Endothelial cell of umbilical vein (primary cell): ENCODE data around the gene AQP2. TPM values are rescaled to one million over a fixed set of nuclear protein-coding genes. Genes with fewer than 3 reads are reported as not detected.

Source experiments
- BruUV-seq: library from RNA; stranded (reverse); fragments of 400-500 nt; replicated peaks from 2 replicates; lab custom pipeline; 2021; lab: Mats Ljungman, UMichigan
- CTCF ChIA-PET: fragments of 300-600, 350-600 bp; sonication (Branson Sonifier 250); formaldehyde crosslinking; loops from one replicate; lab custom pipeline; 2021; ENCODE audit warnings: antibody characterized with exemption, inconsistent platforms; lab: Charles Lee
- POLR2A ChIA-PET: fragments of 300-600, 350-600 bp; sonication (Branson Sonifier 250); formaldehyde crosslinking; loops from one replicate; lab custom pipeline; 2021; ENCODE audit warnings: antibody characterized with exemption, inconsistent platforms; lab: Charles Lee
- DNase-seq: peaks from one replicate; pipeline ENCODE4 v3.0.0-alpha.2; 2011; ENCODE audit warnings: low read depth, low spot score
- FAIRE-seq: peaks from 2 replicates; lab custom pipeline; 2011; peaks lifted over from hg19 to GRCh38; lab: Jason Lieb, UNC
- H2AFZ ChIP-seq: 2 replicates; pipeline ENCODE4 v1.6.0; 2012; ENCODE audit warnings: low read depth, low read length, control low read depth, inconsistent platforms
- H3K27ac ChIP-seq: 2 replicates; pipeline ENCODE4 v1.5.1; 2011; ENCODE audit warnings: low read depth, mild to moderate bottlenecking, control low read depth, low read length, moderate library complexity; ENCODE audit not compliant: insufficient read depth
- H3K27me3 ChIP-seq, 2 experiments: 2 replicates each; pipeline versions ENCODE4 v1.6.0 to v1.6.1; 2011; ENCODE audit warnings: low read length in 2 of 2, mixed read lengths in 1 of 2; ENCODE audit not compliant: control insufficient read depth in 2 of 2, insufficient read depth in 2 of 2
- H3K36me3 ChIP-seq, 2 experiments: 2 replicates in 1 of 2; 3 replicates in 1 of 2; pipeline ENCODE4 v1.5.1; 2011; ENCODE audit warnings: low read length in 2 of 2, mild to moderate bottlenecking in 1 of 2, moderate library complexity in 1 of 2; ENCODE audit not compliant: control insufficient read depth in 2 of 2, insufficient read depth in 2 of 2; ENCODE audit errors: extremely low read depth in 1 of 2
- H3K4me1 ChIP-seq: 3 replicates; pipeline ENCODE4 v1.5.1; 2011; ENCODE audit warnings: mild to moderate bottlenecking, low read length; ENCODE audit not compliant: control insufficient read depth, insufficient read depth; ENCODE audit errors: extremely low read depth
- H3K4me2 ChIP-seq: 2 replicates; pipeline ENCODE4 v1.6.1; 2011; ENCODE audit warnings: low read length, control low read depth, mixed read lengths; ENCODE audit not compliant: insufficient read depth
- H3K4me3 ChIP-seq, 3 experiments: fragments of 200-600 bp in 1 of 3; sonication (generic), shearing (Covaris generic) in 1 of 3; replicated peaks in 1 of 3; 2 replicates each; pipeline ENCODE4 v1.5.1; 2011 to 2016; ENCODE audit warnings: control low read depth in 3 of 3, low read length in 3 of 3, mild to moderate bottlenecking in 2 of 3, inconsistent platforms in 1 of 3, low read depth in 1 of 3, moderate library complexity in 1 of 3; ENCODE audit not compliant: insufficient read depth in 1 of 3
- H3K79me2 ChIP-seq: 2 replicates; pipeline ENCODE4 v1.6.0; 2012; ENCODE audit warnings: low read length, inconsistent platforms; ENCODE audit not compliant: control insufficient read depth, insufficient read depth
- H3K9ac ChIP-seq: replicated peaks from 2 replicates; pipeline ENCODE3; 2011; ENCODE audit warnings: low read length, control low read depth; ENCODE audit not compliant: insufficient read depth; ENCODE audit errors: extremely low read depth
- H3K9me1 ChIP-seq: replicated peaks from 3 replicates; pipeline ENCODE4 v1.6.0; 2011; ENCODE audit warnings: mild to moderate bottlenecking, low read length; ENCODE audit not compliant: control insufficient read depth, insufficient read depth; ENCODE audit errors: extremely low read depth
- H3K9me3 ChIP-seq: replicated peaks from 2 replicates; pipeline ENCODE4 v1.5.1; 2012; ENCODE audit warnings: low read length, inconsistent platforms; ENCODE audit not compliant: control insufficient read depth, insufficient read depth
- H4K20me1 ChIP-seq: replicated peaks from 2 replicates; pipeline ENCODE3; 2011; ENCODE audit warnings: mild to moderate bottlenecking, low read length; ENCODE audit not compliant: control insufficient read depth, insufficient read depth; ENCODE audit errors: extremely low read depth
- CTCF ChIP-seq, 2 donors: IDR thresholded peaks; 1 replicate in 1 of 2; 2 replicates in 1 of 2; pipeline ENCODE4 v1.5.1; 2011; ENCODE audit warnings: low read length in 2 of 2, mild to moderate bottlenecking in 2 of 2, moderate library complexity in 2 of 2, control low read depth in 1 of 2, inconsistent platforms in 1 of 2, low read depth in 1 of 2; ENCODE audit not compliant: insufficient read depth in 1 of 2; ENCODE audit errors: extremely low read depth in 1 of 2
- EZH2 ChIP-seq: IDR thresholded peaks from 2 replicates; pipeline ENCODE4 v1.6.1; 2012; ENCODE audit warnings: borderline replicate concordance, low read depth, mild to moderate bottlenecking, moderate library complexity, low read length, inconsistent platforms; ENCODE audit not compliant: severe bottlenecking
- FOS ChIP-seq: IDR thresholded peaks from 2 replicates; pipeline ENCODE4 v1.6.1; 2011; ENCODE audit warnings: mild to moderate bottlenecking, low read length, moderate library complexity, borderline replicate concordance; ENCODE audit not compliant: insufficient read depth
- GATA2 ChIP-seq: IDR thresholded peaks from 2 replicates; pipeline ENCODE4 v1.7.0; 2011; ENCODE audit warnings: low read depth, mild to moderate bottlenecking, moderate library complexity, mixed read lengths, low read length; ENCODE audit not compliant: insufficient read length, insufficient read depth
- JUN ChIP-seq: IDR thresholded peaks from 2 replicates; pipeline ENCODE4 v1.6.1; 2011; ENCODE audit warnings: borderline replicate concordance, low read depth; ENCODE audit not compliant: insufficient read length, insufficient read depth
- MAX ChIP-seq: IDR thresholded peaks from 2 replicates; pipeline ENCODE4 v1.6.1; 2011; ENCODE audit not compliant: insufficient read depth, insufficient read length
- MYC ChIP-seq: IDR thresholded peaks from one replicate; pipeline ENCODE4 v1.6.1; 2011; ENCODE audit warnings: mild to moderate bottlenecking, low read depth, low read length
- POLR2A ChIP-seq: IDR thresholded peaks from 2 replicates; pipeline ENCODE4 v1.6.1; 2012; ENCODE audit warnings: low read depth, mild to moderate bottlenecking, control low read depth, low read length
- POLR2AphosphoS5 ChIP-seq: IDR thresholded peaks from 2 replicates; pipeline ENCODE4 v1.6.1; 2012; ENCODE audit warnings: low read depth, mild to moderate bottlenecking, control low read depth, low read length, moderate library complexity; ENCODE audit not compliant: insufficient read depth
- dilution Hi-C: fragments of 300-500 bp; cut with MboI; formaldehyde crosslinking; loops from one replicate; pipeline ENCODE4 v1.15.0; 2019; ENCODE audit warnings: low sequenced_read_pairs; ENCODE audit not compliant: extremely low pct_ligation_motif_present
- intact Hi-C: fragments of 100-400 bp; cut with micrococcal nuclease; formaldehyde crosslinking; loops from one replicate; pipeline ENCODE4 v1.10.0; 2022
- polyA plus RNA-seq, 4 experiments: library from polyadenylated mRNA; depleted of rRNA in 3 of 4; stranded (reverse) in 3 of 4; unstranded in 1 of 4; fragments of >200 nt; gene quantifications; 2 replicates each; pipeline versions ENCODE4 v1.2.1 to v1.2.3, GENCODE V29; 2011 to 2012; ENCODE audit warnings: missing spikeins in 1 of 4
- total RNA-seq: library from RNA; stranded (reverse); gene quantifications from 2 replicates; pipeline ENCODE4 v1.2.3, GENCODE V29; 2021

Gene AQP2
- total and polyA plus RNA-seq, 2 donors (not counting 3 experiments of a cell fraction or from before 2014, with no cell fraction given), result not detected

GRCh38 chr12:49923880-49924556 is 26.5 kb upstream of the AQP2 start:
- CTCF ChIA-PET, result interaction anchor here (2.3 kb wide), 1 partner anchor 57 kb away, joined by 6 read pairs; no protein-coding TSS in a partner anchor
- Histone ChIP-seq H2AFZ (no peak overlapping the region), H3K9me3 (no peaks in the 10 kb centered on the region), H3K36me3 (no peaks in the 10 kb centered on the region), H3K9me1 (no peaks in the 10 kb centered on the region), H3K27ac (no peak overlapping the region), H3K27me3 (no peaks in the 10 kb centered on the region), H4K20me1 (no peaks in the 10 kb centered on the region), H3K4me3 (no peak overlapping the region), H3K4me2 (no peak overlapping the region), H3K4me1 (peaks cover 16% of the 10 kb centered on the region), H3K9ac (no peak overlapping the region), H3K79me2 (no peaks in the 10 kb centered on the region)
- no peak for TF ChIP-seq GATA2
- no peak for TF ChIP-seq POLR2A
- TF ChIP-seq EZH2, result no peak
- TF ChIP-seq MYC, result no peak
- TF ChIP-seq MAX, result no peak
- TF ChIP-seq POLR2AphosphoS5, result no peak
- TF ChIP-seq CTCF (IDR thresholded peaks at IDR 0.05; ENCODE audit: extremely low read depth in 1 of 2, insufficient read depth in 1 of 2, low read depth in 1 of 2, low read length in 2 of 2), result no peak
- no peak for TF ChIP-seq JUN
- no peak for TF ChIP-seq FOS
- POLR2A ChIA-PET, result interaction anchor here (0.6 kb wide), 1 partner anchor 78 kb away, joined by 3 read pairs; no protein-coding TSS in a partner anchor
- DNase-seq (no peak), FAIRE-seq (no peak)
- intact Hi-C loops (no loop called here), dilution Hi-C loops (no loop called here)
- BruUV-seq, result no TSS peak
